NCI-H2107 treated with DMSO at 0.1 percent for 48 hours (cell line): ENCODE measurements around the gene CHID1.

Experiments
- DNase-seq: peaks from one replicate; lab custom pipeline; 2025; ENCODE audit not compliant: unreplicated experiment; lab: John Stamatoyannopoulos, UW

Gene CHID1

DNA sequence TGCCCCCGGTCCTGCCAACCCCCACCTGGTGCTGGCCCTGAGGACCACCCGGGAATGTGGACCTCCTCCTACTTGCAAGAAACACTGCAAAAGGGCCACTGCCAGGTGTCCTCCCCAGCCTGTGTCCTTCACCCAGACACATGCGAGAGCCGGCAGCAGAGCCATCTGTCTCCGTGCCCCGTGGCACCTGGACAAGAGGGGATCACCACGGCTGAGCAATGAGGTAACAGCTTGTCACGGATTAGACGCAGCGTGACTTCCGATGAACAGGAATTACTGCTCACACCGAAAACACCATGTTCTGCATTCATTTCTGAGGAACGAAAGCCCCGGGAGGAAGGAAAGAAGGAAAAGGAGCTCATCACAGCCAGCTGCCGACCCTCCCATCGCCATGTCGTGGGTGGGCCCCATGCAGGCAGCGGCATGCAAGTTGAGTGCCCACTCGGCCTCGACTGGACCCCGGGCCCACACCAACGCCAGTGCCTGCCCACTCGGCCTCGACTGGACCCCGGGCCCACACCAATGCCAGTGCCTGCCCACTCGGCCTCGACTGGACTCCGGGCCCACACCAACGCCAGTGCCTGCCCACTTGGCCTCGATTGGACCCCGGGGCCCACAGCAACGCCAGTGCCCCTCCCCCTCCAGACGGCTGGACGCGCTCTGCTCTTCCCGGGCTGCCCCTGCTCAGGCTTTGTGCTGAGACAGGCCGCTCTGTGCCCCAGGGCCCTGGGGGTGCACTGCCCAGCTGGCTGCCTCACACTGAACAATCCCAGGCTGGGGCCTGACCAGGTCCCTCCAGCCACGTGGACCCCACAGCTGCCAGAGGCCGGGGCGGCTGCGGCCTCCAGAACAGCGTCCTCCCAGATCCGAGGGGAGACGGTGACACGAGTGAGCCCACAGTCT, 22.0 kb downstream of the CHID1 start:
- no peak for DNase-seq

DNA sequence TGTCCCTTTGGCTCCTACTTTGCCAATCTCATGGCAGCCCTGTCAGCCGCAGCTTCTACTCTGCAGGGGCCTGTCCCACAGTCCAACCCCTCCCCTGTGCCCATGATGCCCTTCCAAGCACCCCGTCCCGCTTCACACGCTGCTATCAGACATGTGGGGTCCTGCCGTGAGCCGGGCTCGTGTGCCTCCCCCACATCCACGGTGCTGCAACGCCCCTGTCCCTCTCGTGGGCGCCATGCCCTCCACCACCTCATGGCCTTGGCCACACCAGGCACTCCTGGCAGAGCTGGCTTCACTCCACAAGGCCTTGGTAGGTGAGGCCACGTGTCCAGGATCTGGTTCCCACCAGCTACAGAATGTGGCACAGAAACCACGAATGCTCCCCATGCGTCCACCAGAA, 23.0 kb downstream of the CHID1 start:
- DNase-seq: no peak

DNA sequence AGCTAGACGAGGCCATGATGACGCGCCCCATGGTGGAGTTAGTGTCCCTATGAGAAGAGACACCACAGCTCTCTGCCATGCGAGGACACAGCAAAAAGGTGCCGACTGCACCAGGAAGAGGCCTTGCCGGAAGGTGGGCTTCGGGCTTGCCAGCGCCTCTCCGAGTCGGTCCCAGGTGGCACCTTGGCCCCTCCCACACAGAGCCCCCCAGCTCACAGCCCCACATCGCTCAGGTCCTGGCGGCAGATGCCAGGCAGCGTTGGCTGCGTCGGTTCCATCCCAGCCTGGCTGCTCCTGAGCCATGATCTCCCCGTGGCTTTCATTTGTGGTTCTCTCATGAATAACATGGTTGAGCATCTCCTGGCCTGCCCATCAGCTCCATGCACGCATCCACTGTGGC, 24.0 kb downstream of the CHID1 start:
- no peak for DNase-seq

DNA sequence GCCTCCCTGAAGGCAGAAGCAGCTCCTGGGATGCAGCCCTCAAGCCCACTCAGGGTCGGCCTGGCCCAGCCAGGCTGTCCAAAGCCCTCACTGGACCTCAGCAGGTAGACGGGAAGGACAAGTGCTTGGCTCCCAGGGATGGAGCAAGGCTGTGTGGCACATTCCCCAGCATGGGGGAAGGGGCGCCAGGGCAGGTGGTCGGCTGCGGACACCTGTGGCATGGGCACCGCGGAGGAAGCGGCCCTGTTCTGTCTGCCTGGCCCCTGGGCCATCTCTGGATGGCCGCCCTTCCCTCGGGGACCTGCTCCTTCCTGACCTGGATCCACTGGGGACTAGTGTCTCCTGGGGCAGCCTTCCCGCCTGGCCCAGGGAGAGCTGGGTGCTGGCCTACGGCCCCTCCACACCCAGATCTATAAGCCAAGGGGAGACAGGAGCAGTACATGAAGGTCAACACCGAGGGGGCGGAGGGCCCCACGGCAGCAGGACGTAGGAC, 26.0 kb downstream of the CHID1 start:
- no peak for DNase-seq

DNA sequence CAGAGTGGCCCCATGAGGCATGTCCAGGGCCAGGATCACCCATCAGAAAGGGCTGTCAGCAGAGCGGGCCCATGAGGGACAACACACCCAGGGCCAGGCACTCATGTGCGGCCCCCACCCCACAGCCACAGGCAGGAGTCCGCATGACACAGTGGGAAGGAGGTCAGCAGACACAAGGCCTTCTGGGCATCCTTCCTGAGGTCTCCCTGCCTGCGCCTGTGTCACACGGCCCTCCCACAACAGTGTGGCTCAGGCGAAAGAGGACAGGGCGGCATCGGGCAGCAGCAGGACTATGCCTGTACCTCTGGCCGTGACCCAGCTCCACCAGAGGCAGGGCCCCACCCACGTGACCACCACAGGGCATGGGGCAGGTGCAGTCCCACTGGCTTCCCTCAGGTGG, 27.1 kb downstream of the CHID1 start:
- DNase-seq: no peak

DNA sequence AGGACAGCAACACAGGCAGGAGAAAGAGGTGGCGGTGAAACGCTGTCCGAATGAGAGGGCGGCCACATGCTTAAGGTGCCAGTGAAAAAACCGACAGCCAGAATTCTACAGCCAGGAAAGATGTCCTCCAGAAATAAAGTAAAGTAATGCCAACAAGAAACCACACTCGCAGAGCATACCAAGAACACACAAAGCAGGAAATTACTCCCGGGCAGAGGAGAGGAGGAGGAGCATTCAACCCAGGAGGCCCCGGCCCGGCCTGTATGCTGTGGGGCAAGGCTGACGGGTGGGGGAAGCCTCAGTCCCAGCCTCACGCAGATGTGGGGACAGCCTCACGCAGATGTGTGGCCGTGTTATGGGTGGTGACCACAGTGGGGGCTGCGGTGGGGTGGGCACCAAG, 28.0 kb downstream of the CHID1 start:
- no peak for DNase-seq

DNA sequence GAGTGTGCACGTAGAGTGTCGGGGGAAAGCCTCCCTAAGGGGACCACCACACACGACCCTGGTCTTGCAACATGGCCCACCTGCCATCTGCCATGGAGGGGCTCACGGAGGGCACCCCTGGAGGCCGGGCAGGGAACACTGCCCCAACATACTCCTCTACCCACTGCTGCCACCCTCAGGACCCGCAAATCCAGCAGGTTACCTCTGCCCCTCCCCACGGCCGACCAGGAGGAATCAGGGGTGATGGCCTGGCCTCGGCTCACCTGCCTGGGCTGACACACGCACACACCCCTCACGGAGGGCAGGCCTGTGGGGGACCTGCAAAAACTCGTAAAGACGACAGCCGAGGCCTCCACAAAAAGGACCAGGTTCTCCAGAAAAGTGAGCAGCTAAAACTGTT, 30.2 kb downstream of the CHID1 start:
- no peak for DNase-seq

DNA sequence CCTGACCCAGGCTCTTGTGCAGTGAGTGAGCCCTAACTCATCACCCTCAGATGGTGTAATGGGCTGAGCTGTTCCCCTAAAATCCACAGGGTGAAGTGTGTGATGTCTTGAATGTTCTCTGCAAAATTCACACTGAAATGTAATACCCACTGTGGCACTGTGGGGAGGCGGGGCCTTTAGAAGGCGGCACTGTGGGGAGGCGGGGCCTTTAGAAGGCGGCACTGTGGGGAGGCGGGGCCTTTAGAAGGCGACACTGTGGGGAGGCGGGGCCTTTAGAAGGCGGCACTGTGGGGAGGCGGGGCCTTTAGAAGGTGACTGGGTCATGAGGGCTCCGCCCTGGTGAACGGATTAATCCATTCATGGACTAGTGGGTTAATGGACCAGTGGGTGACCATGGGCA, 33.0 kb downstream of the CHID1 start:
- DNase-seq: no peak

DNA sequence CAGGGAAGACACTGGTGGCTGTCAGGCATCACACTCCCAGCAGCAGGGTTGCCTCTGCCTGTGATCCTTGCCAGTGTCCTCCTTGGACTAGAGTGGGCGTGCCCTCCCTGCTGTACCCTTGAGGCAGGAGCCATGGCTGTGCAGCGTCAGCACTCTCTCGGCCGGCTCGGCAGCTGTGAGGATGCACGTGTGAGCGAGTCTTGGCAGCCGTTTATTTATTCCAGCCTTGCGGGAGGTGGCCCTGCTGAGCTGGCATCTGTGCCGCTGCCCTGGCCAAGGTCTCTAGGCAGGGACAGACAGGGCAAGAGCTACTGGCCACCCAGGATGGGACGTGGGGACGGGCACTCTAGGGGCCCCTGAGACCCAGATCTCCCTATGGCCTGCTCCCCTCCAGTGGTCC, 34.1 kb downstream of the CHID1 start:
- DNase-seq: no peak

DNA sequence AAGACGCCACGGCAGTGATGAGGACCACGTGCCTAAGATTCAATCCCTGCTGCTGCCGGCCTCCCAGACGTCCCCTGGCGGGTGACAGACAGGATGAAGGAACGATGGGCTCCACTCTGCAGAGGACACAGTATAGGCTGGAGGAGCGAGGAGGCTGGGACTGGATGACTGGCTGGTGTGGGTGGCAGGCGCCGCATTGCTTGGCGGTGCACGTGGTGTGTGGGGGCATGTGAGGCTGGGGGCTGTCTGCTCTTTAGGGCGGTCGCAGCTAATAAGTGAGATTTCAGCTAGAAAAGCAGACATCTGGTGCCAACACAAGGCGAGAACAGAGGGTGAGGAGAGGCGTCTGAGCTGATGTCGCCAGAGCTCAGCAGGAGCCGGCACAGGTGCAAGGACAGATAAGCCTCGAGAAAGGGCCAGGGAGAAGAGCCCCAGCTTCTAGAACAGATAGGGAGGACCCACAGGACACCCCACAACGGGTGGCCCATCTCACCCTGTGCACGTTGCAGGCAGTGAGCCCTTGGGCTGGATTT, 34.8 kb downstream of the CHID1 start:
- no peak for DNase-seq

DNA sequence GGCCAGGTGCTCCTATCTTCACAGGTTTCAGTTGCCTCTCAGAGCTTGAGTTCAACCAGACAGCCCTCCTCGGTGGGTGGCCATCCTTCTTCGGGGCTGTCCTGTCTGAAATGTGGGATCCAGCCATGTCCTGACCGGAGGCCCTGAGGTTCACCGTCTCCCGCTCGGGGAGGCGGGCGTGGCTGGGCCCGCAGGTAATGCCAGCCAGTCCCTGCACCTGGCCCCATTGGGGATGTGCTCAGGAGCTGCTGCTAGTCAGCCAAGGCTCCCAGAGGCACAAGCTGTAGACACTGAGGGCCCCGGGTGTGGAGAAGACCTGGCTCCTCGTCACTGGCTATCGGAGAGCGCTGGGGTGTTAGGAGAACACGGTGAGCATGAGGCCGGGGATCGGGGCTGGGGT, 35.4 kb downstream of the CHID1 start:
- no peak for DNase-seq

DNA sequence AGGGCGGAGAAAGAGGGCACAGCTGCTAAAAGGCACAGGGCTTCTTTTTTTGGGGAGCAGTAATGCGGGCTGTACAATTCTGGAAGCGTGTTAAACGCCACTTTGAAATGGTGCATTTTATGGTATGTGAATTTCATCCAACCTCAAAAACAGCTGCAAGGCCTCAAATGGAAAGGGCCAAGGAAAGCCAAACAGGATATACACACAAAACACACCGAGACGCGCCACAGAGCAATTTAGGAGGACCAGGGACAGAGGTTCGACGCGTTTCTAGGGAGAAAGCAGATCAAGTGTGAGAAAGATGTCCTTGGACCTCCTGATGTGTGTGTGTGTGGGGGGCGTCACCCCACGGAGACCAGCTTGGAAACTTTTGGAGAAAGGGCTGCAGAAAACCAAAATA, 36.9 kb downstream of the CHID1 start:
- DNase-seq: no peak

DNA sequence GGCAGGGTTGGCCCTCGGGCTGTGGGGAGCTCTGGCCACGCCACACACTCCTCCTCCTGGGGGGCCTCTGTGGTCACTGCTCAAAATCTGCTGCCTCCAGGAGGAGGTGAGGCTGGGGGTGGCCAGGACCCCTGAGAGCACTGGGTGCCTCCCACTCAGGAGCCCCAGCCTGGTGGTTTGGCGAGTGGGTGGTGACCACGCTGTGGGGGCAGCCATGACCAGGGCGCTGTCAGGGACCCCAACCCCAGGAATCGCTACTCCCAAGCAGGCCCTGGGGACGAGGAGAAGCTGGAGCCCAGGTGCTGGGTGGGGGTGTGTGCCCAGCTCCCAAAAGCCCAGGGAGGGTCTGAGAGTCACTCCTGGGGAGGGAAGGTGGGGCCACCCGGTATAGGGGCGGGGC, 37.8 kb downstream of the CHID1 start:
- DNase-seq: no peak

DNA sequence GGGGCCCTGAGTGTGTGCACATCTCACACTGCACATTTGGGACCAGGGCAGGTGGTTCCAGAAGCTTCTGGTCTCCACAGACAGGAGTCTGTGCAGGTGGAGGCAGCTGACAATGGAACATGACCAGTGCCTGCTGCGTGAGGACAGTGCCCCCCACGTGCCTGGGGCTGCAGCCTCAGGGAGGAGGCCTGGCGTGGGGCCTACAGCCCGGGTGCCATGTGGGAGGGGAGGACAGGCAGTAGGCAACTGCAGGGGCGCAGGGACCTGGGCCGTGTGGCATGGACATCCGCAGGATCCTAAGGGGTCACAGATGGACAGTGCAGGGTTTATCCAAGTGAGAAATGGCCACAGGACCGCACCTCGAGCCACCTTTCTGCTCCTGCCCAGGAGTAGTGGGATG, 39.1 kb downstream of the CHID1 start:
- DNase-seq: no peak

DNA sequence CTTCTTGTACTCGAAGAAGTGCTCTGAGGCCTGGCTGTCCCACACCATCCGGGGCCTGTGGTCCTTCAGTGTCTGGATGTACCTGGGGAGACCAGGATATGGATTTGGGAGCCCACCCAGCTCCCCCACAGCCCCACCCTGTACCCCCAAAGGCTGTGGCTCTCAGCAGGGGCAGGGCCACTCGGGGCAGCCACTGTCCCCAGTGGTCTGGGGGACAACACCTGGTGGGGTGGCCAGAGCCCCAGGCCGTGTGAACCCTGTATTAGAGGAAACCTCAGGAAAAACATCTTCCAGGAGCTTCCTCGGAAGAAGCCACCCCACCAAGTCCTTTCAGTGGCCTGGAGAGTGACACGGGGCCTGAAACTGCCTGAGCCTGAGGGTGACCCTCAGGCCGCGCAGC, 40.2 kb downstream of the CHID1 start:
- DNase-seq: no peak

DNA sequence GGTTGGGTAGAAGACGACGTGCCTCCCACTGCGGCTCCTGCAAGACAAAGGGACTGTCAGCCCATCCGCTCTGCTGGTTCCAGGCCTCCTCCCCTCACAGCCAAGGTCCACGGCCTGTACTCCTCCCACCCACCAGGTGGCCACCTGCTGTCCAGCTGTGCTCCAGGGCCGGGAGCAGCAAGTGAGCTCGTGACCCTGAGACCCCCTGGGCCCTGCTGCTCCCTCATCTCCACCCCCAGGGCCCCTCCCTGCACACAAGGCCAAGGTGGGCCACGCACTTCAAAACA, 40.5 kb downstream of the CHID1 start:
- no peak for DNase-seq

DNA sequence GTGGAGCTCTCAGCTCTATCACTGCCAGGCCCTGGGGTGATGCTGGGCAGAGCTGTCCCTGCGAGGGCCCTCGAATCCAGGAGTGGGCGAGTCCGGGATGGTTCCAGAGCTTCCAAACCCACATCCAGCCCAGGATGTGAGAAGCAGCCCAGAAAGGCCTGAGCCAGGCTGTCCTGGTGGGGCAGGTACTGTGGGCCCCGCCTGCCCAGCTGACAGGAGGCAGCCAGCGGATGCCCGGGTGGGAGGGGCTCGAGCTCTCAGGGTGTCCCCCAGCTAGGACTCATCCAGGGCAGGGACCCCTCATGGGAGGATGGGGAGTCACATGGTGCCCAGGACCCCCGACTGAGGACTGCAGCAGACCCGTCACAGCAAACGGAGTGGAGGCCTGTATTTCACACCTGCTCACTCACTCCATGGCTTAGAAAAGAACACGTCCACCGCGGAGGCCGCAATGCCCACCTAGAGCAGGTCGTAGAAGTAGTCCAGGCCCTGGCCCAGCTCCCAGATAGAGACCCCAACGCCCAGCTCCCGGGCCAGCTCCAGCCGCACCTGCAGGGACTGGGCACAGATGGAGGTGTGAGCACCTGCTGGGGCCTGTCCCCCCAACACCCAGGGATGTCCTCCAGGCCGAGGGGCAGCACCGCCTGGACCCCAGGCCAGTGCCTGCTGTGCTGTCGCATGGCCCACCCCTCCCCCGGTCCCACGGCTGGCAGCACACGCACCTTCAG, 41.0 kb downstream of the CHID1 start:
- no peak for DNase-seq

DNA sequence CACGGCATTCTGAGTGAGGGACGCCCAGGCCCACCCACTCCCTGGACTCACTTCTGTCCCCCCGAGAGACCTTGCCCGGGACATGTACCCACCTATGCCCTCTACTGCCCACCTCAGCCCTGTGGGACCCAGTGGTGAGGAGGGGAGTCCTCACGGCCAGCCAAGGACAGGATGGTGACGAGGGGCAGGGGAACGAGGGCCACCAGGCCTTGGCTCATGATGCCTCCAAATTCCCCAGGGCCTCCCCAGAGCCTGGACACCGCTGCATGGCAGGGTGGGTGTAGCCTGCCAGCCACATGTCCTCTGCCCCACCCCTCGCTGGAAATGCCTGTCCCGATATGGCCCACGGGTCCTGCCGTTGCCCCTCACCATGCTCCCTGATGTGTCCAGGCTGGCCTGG, 41.8 kb downstream of the CHID1 start:
- DNase-seq: no peak

DNA sequence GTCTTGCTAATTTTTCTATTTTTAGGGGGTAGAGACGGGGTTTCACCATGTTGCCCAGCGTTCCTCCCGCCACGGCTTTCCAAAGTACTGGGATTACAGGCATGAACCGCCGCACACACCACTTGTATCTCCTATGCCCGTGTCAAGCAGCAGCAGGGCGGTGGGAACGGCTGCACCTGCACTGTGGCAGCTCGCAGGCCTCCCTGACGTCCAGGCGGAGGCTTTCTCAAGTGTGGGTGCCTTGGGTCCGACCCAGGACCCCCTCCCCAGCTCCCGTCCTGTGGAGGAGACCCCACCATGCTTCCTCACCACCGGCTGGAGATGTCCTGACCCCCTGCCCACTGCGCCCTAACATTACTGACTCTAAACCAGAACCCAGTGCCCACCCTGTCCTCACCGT, 42.2 kb downstream of the CHID1 start:
- DNase-seq: no peak

DNA sequence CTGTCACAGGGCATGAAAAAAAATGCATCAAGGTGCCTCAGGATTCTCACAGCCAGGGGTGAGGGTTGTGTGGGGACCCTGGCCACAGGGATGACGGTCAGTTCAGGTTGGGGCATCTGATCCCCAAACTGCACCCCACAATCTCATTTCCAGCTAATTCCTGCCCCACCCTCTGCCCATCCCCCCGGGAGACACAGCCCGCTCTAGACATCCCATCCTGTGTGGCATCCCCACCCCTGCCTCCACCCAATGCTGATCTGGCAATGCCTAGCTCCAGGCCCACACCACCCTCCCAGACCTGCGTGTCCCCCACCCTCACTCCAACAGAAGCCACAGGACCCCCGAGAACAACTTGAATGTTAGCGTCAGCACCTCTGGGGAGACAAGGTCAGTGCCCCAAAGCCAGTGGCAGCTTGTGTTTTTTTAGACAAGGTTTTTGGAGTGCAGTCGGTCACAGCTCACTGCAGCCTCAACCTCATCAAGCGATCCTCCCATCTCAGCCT, 42.7 kb downstream of the CHID1 start:
- no peak for DNase-seq

DNA sequence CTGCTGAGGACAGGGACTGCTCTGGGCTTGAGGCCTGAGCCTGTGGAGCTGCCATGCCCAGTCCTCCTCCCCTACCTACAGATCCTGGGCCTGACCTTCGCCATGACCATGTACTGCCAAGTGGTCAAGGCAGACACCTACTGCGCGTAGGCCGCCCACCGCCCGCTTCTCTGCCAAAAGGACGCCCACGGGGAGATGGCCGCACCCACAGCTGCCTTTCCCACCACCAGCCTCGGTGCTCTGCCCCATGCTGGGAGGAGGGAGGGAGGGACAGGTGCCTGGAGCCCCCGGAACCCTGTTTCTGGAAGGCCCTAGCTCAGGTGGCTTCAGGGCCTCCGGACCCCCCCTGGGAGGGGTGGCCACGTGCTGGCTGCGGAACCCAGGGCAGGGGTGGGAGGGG, 44.1 kb downstream of the CHID1 start:
- no peak for DNase-seq
